GM12872 (cell line): Measurements from ENCODE around the gene HOXB9.

Source experiments
- TF ChIP-seq, protein P1 (sequence below): IDR thresholded peaks from 3 replicates; pipeline ENCODE4 v1.5.1; 2011; ENCODE audit warnings: low read depth, mild to moderate bottlenecking, low read length, moderate library complexity; ENCODE audit not compliant: insufficient read depth

Gene HOXB9

DNA sequence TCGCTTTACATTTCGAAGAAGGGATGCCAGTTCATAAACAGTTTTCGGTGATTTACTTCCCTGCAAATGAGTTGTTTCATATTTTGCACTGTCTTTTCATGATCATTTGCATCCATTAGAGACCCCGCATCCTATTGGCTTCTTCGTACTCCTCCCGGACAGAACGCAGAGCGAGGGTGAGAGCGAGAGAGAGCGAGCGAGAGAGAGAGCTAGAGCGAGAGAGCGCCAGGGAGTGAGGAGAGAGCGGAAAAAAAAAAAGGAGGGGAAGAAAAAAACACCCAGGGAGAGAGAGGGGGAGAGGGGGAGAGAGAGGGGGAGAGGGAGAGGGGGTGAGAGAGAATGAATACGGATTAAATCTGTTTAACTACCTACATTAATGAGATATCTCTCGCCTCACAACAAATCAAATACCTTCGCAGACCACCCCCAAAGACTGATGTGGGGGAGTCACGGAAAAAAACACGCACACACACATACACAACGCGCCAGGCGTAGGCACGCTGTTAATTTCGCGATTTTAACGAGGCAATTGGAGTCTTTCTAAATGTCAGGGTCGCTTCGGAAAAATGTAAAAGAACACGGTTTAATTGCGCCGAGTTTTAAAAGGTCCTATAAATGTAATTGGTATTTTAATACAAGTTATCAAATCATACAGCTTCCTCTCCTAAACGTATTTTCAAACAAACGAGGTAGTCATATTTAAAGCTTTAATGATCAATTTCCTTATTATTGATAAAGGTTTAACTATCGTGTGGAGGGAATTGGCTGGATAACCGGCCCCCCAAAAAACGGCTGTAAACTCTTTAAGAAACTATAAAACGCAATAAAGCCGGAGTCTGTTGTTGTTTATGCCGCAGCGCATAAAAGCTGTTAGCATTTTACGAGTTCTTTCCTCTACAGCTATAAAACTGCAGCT lies 10.9 kb downstream of the HOXB9 start, which contains the start of gene HOXB8:
Gene HOXB8, minus strand, starts transcription at position 246 of the 916 bp plus-strand sequence. CDS start 588 bp downstream, outside the sequence.
- TF ChIP-seq, protein P1, sequence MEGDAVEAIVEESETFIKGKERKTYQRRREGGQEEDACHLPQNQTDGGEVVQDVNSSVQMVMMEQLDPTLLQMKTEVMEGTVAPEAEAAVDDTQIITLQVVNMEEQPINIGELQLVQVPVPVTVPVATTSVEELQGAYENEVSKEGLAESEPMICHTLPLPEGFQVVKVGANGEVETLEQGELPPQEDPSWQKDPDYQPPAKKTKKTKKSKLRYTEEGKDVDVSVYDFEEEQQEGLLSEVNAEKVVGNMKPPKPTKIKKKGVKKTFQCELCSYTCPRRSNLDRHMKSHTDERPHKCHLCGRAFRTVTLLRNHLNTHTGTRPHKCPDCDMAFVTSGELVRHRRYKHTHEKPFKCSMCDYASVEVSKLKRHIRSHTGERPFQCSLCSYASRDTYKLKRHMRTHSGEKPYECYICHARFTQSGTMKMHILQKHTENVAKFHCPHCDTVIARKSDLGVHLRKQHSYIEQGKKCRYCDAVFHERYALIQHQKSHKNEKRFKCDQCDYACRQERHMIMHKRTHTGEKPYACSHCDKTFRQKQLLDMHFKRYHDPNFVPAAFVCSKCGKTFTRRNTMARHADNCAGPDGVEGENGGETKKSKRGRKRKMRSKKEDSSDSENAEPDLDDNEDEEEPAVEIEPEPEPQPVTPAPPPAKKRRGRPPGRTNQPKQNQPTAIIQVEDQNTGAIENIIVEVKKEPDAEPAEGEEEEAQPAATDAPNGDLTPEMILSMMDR, result no peak

DNA sequence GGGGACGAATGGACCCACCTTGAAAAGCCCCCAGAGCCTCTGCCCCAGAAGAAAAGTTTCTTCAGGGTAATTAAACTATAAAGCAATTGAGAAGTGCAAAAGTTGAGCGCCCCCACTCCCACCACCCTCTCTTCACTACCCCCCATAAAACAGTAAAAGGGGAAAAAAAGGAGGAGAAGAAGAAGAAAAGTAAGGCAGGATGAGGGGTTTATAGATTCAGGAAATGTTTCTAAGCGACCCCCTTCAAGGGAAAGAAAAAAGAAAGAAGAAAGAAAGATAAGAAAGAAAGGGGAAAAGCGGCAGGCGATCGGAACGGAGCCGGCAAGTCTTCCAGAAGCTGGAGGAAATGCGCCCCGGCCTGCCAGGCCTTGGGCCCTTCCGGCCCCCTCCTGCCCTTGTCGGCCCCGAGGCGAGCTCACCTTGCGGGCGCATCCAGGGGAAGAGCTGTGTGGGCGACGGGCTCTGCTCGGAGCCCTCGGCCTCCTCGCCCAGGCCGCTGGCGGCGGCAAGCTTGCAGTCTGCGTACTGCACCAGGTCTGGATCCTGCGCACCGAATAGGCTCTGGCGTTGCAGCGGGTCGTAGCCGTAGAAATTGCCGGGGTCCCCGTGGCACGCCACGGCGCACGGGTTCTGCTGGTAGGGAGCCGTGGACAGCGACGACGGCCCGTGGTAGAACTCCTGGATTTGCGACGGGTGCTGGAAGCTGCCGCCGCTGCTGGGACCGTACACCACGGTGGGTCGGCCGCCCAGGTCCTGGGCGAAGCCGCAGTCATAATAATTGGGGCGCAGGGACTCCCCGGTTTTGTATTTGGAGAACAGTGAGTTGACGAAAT lies 12.1 kb downstream of the HOXB9 start:
- TF ChIP-seq, protein P1, result no peak

DNA sequence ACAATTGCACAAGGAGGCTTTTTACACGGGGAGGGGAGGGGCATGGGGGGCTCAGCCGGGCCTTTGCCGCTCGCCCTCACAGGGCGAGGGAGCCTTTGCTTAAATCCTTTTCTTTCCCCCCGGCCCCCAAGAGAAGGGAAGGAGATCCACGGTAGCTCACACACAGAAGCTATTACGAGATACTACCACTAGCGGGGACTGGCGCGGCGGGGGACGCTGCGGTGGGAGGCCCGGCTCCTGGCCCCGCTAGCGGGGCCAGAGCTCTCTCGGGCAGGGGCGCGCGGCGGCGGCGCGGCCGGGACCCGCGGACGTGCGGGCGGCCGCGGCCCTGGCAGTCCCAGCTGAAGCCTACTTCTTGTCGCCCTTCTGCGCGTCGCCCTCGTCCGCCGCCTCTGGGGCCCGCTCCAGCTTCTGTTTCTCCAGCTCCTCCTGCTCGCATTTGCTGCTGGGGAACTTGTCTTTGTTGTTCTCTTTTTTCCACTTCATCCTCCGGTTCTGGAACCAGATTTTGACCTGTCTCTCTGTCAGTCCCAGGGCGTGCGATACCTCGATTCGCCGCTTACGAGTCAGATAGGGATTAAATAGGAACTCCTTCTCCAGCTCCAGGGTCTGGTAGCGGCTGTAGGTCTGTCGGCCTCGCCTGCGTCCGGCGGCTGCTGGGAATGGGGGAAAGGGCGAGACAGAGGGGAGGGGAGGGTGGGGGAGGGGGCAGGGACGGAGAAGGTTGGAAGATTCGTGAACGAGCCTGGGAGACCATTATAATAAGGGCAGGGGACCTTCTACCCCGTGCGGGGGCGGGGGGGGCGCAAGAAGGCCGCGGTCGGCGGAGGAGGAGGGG lies 13.1 kb downstream of the HOXB9 start:
- TF ChIP-seq, protein P1, result peak; percentile 43; the same call in 2 of the 3 replicates

DNA sequence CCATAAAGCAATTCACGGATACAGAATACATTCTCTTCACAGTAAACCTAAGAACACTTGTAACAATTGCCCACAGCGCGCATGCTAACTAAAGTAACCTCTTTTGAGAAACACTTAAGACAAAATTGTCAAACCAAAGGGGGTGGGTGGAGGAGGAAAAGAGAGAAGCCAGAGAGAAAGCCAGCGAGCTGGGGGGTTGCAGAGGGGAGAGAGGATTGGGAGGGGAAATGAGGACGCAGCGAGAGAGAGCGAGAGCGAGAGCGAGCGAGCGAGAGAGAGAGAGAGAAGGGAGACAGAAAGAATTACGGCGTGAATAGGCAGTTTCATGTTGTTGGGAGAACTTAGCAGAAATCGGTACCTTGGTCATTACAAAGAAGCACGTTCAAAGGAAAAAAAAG lies 13.7 kb downstream of the HOXB9 start:
- TF ChIP-seq, protein P1, result no peak

DNA sequence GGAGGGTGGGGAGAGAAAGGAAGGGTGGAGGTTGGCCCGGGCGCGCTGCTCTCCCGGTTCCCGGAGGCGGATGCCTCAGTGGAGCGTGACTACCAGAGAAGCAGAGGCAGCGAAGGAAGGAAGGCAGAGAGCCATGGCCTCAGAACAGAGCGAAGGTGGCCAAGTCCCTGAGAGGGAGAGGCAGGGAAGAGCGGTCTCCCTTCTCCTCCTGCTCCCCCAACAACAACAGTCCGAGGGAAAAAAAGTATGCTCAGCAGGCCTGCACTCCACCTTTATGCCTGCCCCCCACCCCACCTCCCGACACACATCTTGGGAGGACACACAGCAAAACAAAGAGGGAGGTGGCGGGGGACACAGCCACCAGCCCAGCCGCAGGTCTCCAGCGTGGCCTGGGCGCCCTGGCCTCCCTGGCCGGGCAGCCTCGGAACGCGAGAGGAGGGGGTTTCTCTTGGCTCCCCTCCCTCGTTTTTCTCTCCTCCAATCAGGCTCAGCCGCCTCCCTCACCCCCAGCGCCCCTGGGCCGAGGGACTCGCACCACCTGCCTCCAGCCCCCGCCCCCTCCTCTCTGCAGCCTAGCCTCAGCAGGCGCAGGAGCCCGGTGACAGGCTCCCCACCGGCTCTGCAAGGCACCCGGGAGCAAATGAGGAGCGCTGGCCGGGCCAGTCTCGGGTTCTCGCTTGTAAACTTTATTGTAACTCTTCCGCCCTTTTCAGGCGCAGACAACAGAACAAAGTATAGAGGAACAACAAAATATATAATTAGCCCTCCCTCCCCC lies 14.3 kb downstream of the HOXB9 start:
- TF ChIP-seq, protein P1, result no peak

DNA sequence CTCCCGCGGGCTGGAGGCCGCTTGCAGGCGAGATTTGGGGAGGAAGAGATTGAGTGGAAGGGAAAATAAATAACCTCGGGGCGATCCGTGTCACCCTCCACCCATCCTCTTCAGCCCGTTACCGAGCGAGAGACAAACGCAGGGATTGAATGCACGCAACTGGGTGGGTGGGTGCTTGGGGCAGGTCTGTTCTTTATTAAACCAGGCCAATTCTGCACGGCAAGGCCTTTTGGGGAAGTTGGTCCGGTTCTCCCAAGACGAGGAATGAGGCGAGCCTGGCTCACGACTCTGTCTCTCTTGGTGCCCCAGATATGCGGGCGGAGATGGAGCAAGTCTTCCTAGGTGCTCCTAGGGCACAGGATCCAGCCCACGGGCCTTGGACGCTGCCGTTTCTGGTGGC lies 14.9 kb downstream of the HOXB9 start:
- TF ChIP-seq, protein P1, result no peak
